GM12891 (cell line): ENCODE measurements around the gene RHAG.
A peak's percentile ranks its signal among the peaks of the same experiment; 100 is the strongest.
"Not testable (repeated sequence)": the region's sequence is repeated elsewhere in the genome, so short reads cannot be mapped to it uniquely, and the experiment has no call there.

Experiments
- DNase-seq: peaks from one replicate; pipeline ENCODE4 v3.0.0; 2011; ENCODE audit warnings: low spot score; ENCODE audit not compliant: insufficient read length
- FAIRE-seq: peaks from 2 replicates; lab custom pipeline; 2011; peaks lifted over from hg19 to GRCh38; lab: Jason Lieb, UNC
- PAX5 ChIP-seq: IDR thresholded peaks from 2 replicates; pipeline ENCODE4 v1.6.1; 2011; ENCODE audit warnings: low read length, moderate library complexity, mild to moderate bottlenecking; ENCODE audit not compliant: insufficient read depth, severe bottlenecking
- POLR2A ChIP-seq: IDR thresholded peaks from 2 replicates; pipeline ENCODE4 v1.6.1; 2011; ENCODE audit warnings: low read depth, low read length, control low read depth
- POLR2AphosphoS5 ChIP-seq: IDR thresholded peaks from 2 replicates; pipeline ENCODE4 v1.6.1; 2011; ENCODE audit warnings: low read depth, low read length, control low read depth
- POU2F2 ChIP-seq: IDR thresholded peaks from 2 replicates; pipeline ENCODE4 v1.6.1; 2011; ENCODE audit warnings: low read depth, mild to moderate bottlenecking, control low read depth, low read length, moderate library complexity
- SPI1 ChIP-seq: IDR thresholded peaks from 2 replicates; pipeline ENCODE4 v1.6.1; 2011; ENCODE audit warnings: low read depth, low read length, control low read depth
- TAF1 ChIP-seq: IDR thresholded peaks from 2 replicates; pipeline ENCODE4 v1.6.1; 2011; ENCODE audit warnings: low read depth, low read length, control low read depth

RHAG gene

DNA sequence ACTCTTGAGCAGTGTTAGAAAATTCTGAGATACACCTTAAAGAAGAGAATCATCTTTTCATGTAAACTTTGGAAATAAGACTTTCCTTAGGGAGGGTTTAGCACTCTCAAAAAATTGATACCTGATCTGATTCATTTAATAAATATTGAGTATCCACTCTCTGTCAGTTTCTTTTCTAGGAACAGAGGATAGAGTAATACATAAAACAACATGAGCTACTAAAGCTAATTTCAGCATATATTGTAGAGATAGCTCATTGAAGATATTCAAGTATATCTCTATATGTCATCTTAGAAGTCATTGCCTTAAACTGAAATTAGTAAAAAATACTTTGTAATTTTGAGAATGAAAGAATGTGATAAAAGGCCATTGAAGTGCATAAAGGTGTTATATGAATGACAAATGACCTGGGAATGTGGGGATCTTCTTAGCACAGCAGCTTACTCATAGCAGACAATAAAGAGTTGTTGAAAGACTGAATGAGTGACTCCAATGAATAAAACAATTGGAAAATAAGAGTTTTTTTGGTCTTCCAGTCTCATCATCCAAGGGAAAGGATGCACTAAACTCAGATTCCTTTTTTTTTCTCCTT lies 29.2 kb downstream of the RHAG start:
- TF ChIP-seq POLR2AphosphoS5 (no peak), PAX5 (no peak), POU2F2 (no peak), POLR2A (no peak), TAF1 (no peak), SPI1 (no peak)
- DNase-seq (no peak), FAIRE-seq (no peak)

DNA sequence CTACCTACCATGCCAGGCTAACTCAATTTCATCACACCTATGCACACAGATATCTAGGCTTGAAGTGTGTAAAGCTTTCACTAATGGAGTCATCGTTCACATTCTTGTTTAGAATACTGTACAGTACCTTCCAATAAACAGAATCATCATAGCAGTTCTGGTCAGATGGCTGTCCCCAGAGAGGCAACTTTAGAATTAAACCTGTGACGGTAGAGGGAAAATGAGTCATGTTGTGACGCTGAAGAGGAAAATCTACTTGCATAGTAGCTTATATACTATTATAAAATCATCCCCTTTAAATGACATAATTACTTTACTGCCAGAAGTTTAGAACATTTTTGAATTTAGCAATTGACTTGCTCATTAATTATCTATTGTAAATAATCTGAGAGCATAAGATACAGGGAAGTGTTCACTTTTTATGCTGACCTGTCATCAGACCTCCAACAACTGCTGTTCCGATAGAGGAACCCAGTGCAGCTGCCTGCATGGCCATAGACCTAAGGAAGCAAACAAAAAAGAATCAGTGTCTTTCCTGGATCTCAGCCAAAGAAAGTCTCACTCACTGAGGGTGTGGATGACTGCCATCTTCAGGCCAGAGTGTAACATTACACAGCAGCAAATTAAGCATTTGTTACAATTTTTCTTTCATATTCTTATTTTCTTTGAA lies 29.8 kb downstream of the RHAG start:
- DNase-seq (peak; percentile 35), FAIRE-seq (peak; percentile 69)
- TF ChIP-seq POU2F2, result no peak
- no peak for TF ChIP-seq POLR2A
- TF ChIP-seq SPI1, result no peak
- TF ChIP-seq POLR2AphosphoS5, result no peak
- TF ChIP-seq TAF1, result no peak
- TF ChIP-seq PAX5, result no peak

DNA sequence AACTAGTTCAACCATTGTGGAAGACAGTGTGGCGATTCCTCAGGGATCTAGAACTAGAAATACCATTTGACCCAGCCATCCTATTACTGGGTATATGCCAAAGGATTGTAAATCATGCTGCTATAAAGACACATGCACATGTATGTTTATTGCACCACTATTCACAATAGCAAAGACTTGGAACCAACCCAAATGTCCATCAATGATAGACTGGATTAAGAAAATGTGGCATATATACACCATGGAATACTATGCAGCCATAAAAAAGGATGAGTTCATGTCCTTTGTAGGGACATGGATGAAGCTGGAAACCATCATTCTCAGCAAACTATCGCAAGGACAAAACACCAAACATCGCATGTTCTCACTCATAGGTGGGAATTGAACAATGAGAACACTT lies 32.6 kb downstream of the RHAG start:
- FAIRE-seq, DNase-seq: not testable (repeated sequence)

DNA sequence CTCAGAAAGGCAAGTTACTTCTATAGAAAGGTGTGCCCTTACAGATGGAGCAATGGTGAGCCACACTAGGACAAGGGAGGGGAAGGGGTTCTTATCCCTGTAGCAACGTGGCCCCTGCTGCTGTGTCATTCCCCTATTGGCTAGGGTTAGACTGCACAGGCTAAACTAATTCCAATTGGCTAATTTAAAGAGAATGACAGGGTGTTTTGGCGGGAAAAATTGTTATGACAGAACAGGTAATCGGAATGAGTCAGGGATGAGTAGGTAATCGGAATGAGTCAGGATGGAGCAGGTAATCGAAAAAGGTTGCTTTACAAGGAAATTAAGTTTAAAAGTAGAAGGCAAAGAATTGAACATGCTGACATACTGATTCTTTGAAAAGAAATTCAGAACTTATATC lies 49.4 kb downstream of the RHAG start:
- FAIRE-seq, DNase-seq: not testable (repeated sequence)

DNA sequence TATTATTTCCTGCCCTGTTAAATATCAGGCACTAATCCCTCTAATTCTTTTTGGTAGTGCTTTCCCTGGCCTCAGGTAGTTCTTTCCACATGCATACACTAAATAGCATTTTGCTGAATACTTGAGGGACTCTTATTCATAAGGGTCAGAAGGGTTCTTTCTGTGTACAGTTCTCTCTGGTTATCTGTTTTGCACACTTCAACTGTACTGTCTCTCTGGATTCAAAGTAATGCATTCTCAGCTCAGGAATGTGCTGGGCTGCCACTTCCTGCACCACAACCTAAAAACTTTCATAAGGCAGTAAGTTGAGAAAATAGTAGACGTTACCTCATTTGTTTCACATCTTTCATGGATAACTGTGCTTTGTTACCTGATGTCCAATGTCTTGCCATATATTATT lies 54.1 kb downstream of the RHAG start:
- no peak for DNase-seq
- no peak for FAIRE-seq
- TF ChIP-seq POLR2AphosphoS5 (no peak), PAX5 (no peak), POU2F2 (no peak), POLR2A (no peak), SPI1 (no peak), TAF1 (no peak)

DNA sequence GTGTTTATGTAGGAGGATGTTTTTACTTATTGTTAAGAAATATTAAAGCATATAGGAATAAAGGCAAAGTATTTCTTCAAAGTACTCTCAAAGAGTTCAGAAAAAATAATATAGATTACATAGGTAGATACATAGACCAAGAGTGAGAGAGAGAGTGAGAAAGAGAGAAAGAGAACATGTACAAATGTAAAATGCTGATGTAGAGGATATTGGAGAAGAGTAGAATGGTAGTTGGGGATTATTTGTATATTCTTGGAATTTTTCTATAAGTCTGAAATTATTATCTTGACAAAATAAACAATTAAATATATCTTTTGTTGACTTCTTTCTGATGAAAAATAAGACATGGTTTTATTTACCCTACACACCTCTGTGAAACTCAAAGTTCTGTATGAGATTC lies 57.0 kb downstream of the RHAG start:
- FAIRE-seq (no peak), DNase-seq (no peak)
- TF ChIP-seq POU2F2 (no peak), TAF1 (no peak), POLR2A (no peak), SPI1 (no peak), POLR2AphosphoS5 (no peak), PAX5 (no peak)

DNA sequence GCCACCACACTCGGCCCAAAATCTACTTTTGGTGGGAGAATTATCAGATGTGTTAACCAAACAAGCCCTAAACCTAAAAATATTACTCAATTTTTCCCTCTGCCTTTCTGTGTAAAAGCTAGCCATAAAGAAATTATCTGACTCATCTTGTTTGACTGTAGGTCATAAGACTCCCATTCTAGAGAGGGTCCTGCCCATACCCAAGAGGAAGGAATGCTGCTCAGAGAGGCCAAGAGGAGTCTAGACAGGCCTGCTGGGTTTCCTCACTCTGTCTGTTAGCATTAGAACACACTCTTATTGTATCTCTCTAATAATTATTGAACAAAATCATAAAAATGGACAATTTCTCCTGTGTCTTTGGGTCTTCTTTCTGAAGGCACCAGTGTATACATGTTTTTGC lies 60.0 kb downstream of the RHAG start:
- no peak for TF ChIP-seq TAF1
- no peak for TF ChIP-seq PAX5
- TF ChIP-seq SPI1, result no peak
- FAIRE-seq (no peak), DNase-seq (no peak)

DNA sequence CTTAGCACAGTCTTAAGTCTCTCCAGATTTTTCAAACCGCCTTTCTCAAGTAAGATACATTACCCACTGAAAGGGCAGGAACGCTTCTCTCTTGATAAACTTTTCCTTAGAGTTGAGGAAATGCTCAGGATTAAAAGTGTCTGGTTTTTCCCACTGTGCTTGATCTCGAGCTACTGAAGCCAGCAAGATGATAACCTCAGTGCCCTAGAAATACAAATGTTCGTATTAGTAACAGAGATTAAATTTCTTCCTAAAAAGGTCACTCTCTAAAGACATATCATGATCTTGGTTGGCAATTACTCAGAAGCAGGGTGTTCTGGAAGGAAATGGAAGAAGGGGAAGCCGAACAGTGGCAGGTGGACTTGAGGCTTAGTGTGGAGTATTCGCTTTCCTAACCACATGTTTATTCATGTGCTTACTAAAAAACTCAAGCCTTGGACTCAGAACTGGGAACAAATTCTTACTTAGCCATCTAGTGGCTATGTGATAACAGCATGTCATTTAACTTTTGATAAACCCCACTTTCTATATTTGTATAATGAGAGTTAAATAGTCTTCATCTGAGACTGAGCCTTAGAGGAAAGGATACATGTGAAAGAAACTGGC lies 66.1 kb downstream of the RHAG start:
- FAIRE-seq (no peak), DNase-seq (no peak)
- TF ChIP-seq SPI1 (no peak), POLR2A (no peak), TAF1 (no peak)

DNA sequence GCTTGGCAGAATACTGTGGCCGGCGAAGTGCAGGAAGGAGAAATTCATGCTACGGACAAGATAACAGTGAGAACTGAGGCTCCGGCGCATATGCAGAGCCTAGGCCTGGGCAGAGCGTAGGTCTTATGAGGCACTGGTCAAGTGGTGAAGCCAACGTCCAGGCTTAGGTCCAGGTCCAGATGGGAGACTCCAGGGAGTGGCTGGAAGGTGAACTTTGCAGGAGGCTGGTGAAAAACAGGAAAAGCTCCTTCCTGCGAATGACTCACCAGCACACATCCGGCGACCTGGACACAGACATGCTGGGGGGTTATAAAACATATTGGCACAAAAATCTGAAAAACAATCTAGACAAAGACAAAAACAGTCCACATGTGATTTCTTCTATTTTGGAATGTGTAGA lies 70.8 kb downstream of the RHAG start:
- no peak for DNase-seq
- no peak for FAIRE-seq

DNA sequence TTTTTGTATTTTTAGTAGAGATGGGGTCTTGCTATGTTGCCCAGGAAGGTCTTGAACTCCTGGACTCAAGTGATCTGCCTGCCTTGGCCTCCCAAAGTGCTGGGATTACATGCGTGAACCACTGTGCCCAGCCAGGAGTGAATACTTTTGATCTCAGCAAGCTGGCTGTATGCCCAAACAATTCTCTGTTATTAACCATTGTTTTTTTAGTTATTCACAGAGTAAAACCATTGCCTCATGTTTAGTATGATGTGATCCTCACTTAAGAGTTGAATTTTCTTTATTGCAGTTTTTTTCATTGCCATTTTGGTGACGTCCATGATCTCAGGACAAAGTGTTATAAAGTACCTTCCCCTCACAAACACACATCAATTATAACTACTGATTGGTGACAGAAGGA lies 71.4 kb downstream of the RHAG start:
- no peak for TF ChIP-seq SPI1
- TF ChIP-seq PAX5, result no peak
- TF ChIP-seq TAF1, result no peak
- TF ChIP-seq POU2F2, result no peak
- no peak for TF ChIP-seq POLR2A
- no peak for TF ChIP-seq POLR2AphosphoS5
- DNase-seq, result no peak
- no peak for FAIRE-seq

More for the DNA sequence above, 70.8 kb downstream of the RHAG start:
- TF ChIP-seq POLR2A (no peak), POU2F2 (no peak), PAX5 (no peak), TAF1 (no peak), SPI1 (no peak), POLR2AphosphoS5 (no peak)
